Esophagus squamous epithelium (tissue), 5 donors: ENCODE results near the gene C5orf58. TPM values are rescaled to one million over a fixed set of nuclear protein-coding genes. Genes with fewer than 3 reads are reported as not detected.

Experiments used
- DNase-seq: peaks from one replicate; lab custom pipeline; 2025; lab: John Stamatoyannopoulos, UW
- H3K27ac ChIP-seq, 4 donors: fragments of 200-600 bp; sonication (generic); one replicate each; pipeline ENCODE4 v1.5.1; 2016 to 2019; ENCODE audit warnings: mild to moderate bottlenecking in 1 of 4
- H3K27me3 ChIP-seq, 4 donors: fragments of 200-600 bp; sonication (generic); 1 replicate in 3 of 4; 2 replicates in 1 of 4; pipeline versions ENCODE4 v1.5.1 to v1.6.0; 2017 to 2021; ENCODE audit warnings: antibody characterized with exemption in 1 of 4
- H3K36me3 ChIP-seq, 3 donors: fragments of 200-600 bp; sonication (generic); one replicate each; pipeline ENCODE4 v1.5.1; 2016 to 2019
- H3K4me1 ChIP-seq, 3 donors: fragments of 200-600 bp; sonication (generic); one replicate each; pipeline ENCODE4 v1.5.1; 2017 to 2019
- H3K4me3 ChIP-seq, 4 donors: fragments of 200-600 bp; sonication (generic); 1 replicate in 3 of 4; 2 replicates in 1 of 4; pipeline ENCODE4 v1.5.1; 2016 to 2019; ENCODE audit warnings: mild to moderate bottlenecking in 2 of 4, moderate library complexity in 1 of 4
- H3K9me3 ChIP-seq, 3 donors: fragments of 200-600 bp; sonication (generic); one replicate each; pipeline ENCODE4 v1.5.1; 2016 to 2019
- CTCF ChIP-seq, 6 experiments: fragments of 450-650 bp in 4 of 6; fragments of 200-600 bp in 2 of 6; sonication (generic) in 2 of 6; IDR thresholded peaks; one replicate each; pipeline ENCODE4 v1.5.1; 2016 to 2019; ENCODE audit warnings: antibody characterized with exemption in 6 of 6, mild to moderate bottlenecking in 4 of 6, moderate library complexity in 4 of 6
- POLR2A ChIP-seq, 4 donors: fragments of 450-650 bp; IDR thresholded peaks; one replicate each; pipeline ENCODE4 v1.6.1; 2017; ENCODE audit warnings: antibody characterized with exemption in 4 of 4, mild to moderate bottlenecking in 4 of 4, moderate library complexity in 3 of 4
- WGBS, 2 donors: methylation state at CpG; one replicate each; pipeline ENCODE4 v1.1.5; 2018; 5-methylcytosine and 5-hydroxymethylcytosine counted together
- intact Hi-C: fragments of 100-400 bp; cut with DNase I; formaldehyde crosslinking; loops from one replicate; pipeline ENCODE4 v1.15.0; 2022
- total RNA-seq, 4 donors: library from RNA; depleted of rRNA; stranded (reverse); fragments of >200 nt; gene quantifications; one replicate each; pipeline ENCODE4 v1.1.0, GENCODE V29; 2016
- donor health status: DM: yes; HTN: yes; CAD: no.

Gene C5orf58
- total RNA-seq, 4 donors from 2014 or later, result not detected

- no peak for DNase-seq
- intact Hi-C loops, result no loop called here
- Histone ChIP-seq H3K9me3 (no peaks in the 10 kb centered on the region), H3K27ac (no peak overlapping the region), H3K4me3 (no peak overlapping the region), H3K27me3 (no peaks in the 10 kb centered on the region), H3K36me3 (no peaks in the 10 kb centered on the region), H3K4me1 (no peaks in the 10 kb centered on the region)
- WGBS, 2 donors, result 39 to 46% methylated on average over 2 of the region's 2 CpGs
- TF ChIP-seq POLR2A (IDR thresholded peaks at IDR 0.05), result no peak
- no peak for TF ChIP-seq CTCF (IDR thresholded peaks at IDR 0.05)
Observed at GRCh38 chr5:170202117-170202516, 30.7 kb upstream of the C5orf58 start.

GRCh38 chr5:170204202-170204601 lies 28.6 kb upstream of the C5orf58 start:
- intact Hi-C loops, result no loop called here
- Histone ChIP-seq H3K9me3 (no peaks in the 10 kb centered on the region), H3K27ac (no peak overlapping the region), H3K4me3 (no peak overlapping the region), H3K4me1 (no peaks in the 10 kb centered on the region), H3K36me3 (no peaks in the 10 kb centered on the region), H3K27me3 (no peaks in the 10 kb centered on the region)
- no peak for TF ChIP-seq POLR2A (IDR thresholded peaks at IDR 0.05)
- no peak for TF ChIP-seq CTCF (IDR thresholded peaks at IDR 0.05)
- DNase-seq, result no peak
- 72 to 80% methylated on average over 5 of the region's 5 CpGs for WGBS, 2 donors

GRCh38 chr5:170206216-170206615 lies 26.6 kb upstream of the C5orf58 start:
- TF ChIP-seq CTCF (IDR thresholded peaks at IDR 0.05) (no peak), POLR2A (IDR thresholded peaks at IDR 0.05) (no peak)
- Histone ChIP-seq H3K27me3 (no peaks in the 10 kb centered on the region), H3K9me3 (no peaks in the 10 kb centered on the region), H3K36me3 (no peaks in the 10 kb centered on the region), H3K27ac (no peak overlapping the region), H3K4me1 (no peaks in the 10 kb centered on the region), H3K4me3 (no peak overlapping the region)
- DNase-seq, result no peak
- 25 to 32% methylated on average over 3 of the region's 3 CpGs for WGBS, 2 donors
- intact Hi-C loops, result no loop called here

- no peak overlapping the region for H3K4me3 ChIP-seq
- H3K36me3 ChIP-seq, result no peaks in the 10 kb centered on the region
- H3K4me1 ChIP-seq, result no peaks in the 10 kb centered on the region
- 59 to 67% methylated on average over 8 of the region's 8 CpGs for WGBS, 2 donors
- intact Hi-C loops, result no loop called here
- no peaks in the 10 kb centered on the region for H3K27me3 ChIP-seq
- TF ChIP-seq POLR2A (IDR thresholded peaks at IDR 0.05) (no peak), CTCF (IDR thresholded peaks at IDR 0.05) (no peak)
- no peak overlapping the region for H3K27ac ChIP-seq
- H3K9me3 ChIP-seq, result no peaks in the 10 kb centered on the region
- DNase-seq, result no peak
Observed at GRCh38 chr5:170206958-170207357, 25.8 kb upstream of the C5orf58 start.

- no peak for DNase-seq
- Histone ChIP-seq H3K36me3 (no peaks in the 10 kb centered on the region), H3K9me3 (no peaks in the 10 kb centered on the region), H3K27ac (no peak overlapping the region), H3K27me3 (no peaks in the 10 kb centered on the region), H3K4me1 (no peaks in the 10 kb centered on the region), H3K4me3 (no peak overlapping the region)
- TF ChIP-seq CTCF (IDR thresholded peaks at IDR 0.05), result no peak
- no peak for TF ChIP-seq POLR2A (IDR thresholded peaks at IDR 0.05)
- intact Hi-C loops, result no loop called here
- 58 to 68% methylated on average over 1 of the region's 1 CpG for WGBS, 2 donors
Observed at GRCh38 chr5:170211575-170212334, 21.0 kb upstream of the C5orf58 start.
